KMS-11 (cell line): ENCODE measurements around the gene ENPP1.

Experiments used
- H2AFZ ChIP-seq: fragments of 200-600 bp; sonication (generic); 2 replicates; pipeline ENCODE4 v1.6.1; 2016; ENCODE audit warnings: antibody characterized with exemption, mixed run types, low read depth
- H3K27ac ChIP-seq: fragments of 200-600 bp; sonication (generic); 2 replicates; pipeline ENCODE4 v1.6.1; 2016; ENCODE audit warnings: mild to moderate bottlenecking, mixed run types
- H3K27me3 ChIP-seq: fragments of 200-600 bp; sonication (generic); 2 replicates; pipeline ENCODE4 v1.6.1; 2017; ENCODE audit warnings: mild to moderate bottlenecking, low read depth, mixed run types, moderate library complexity; ENCODE audit not compliant: insufficient read depth
- H3K36me3 ChIP-seq: fragments of 200-600 bp; sonication (generic); 2 replicates; pipeline ENCODE4 v1.6.1; 2017; ENCODE audit warnings: mild to moderate bottlenecking, mixed run types; ENCODE audit not compliant: insufficient read depth
- H3K4me1 ChIP-seq: fragments of 200-600 bp; sonication (generic); 2 replicates; pipeline ENCODE4 v1.6.1; 2016; ENCODE audit warnings: mild to moderate bottlenecking, low read depth, mixed run types; ENCODE audit not compliant: poor library complexity, severe bottlenecking
- H3K4me2 ChIP-seq: fragments of 200-600 bp; sonication (generic); 2 replicates; pipeline ENCODE4 v1.7.0; 2016; ENCODE audit warnings: mild to moderate bottlenecking, mixed run types
- H3K4me3 ChIP-seq: fragments of 200-600 bp; sonication (generic); IDR thresholded peaks from 2 replicates; pipeline ENCODE4 v1.6.1; 2017; ENCODE audit warnings: low read depth, low read length, mixed read lengths; ENCODE audit not compliant: insufficient read depth
- H3K79me2 ChIP-seq: fragments of 200-600 bp; sonication (generic); 2 replicates; pipeline ENCODE4 v1.6.1; 2016; ENCODE audit warnings: low read depth, mixed run types; ENCODE audit not compliant: insufficient read depth
- H3K9ac ChIP-seq: fragments of 200-600 bp; sonication (generic); 2 replicates; pipeline ENCODE4 v1.6.1; 2016; ENCODE audit warnings: mild to moderate bottlenecking, mixed run types
- H4K20me1 ChIP-seq: fragments of 200-600 bp; sonication (generic); 2 replicates; pipeline ENCODE4 v1.6.1; 2016; ENCODE audit warnings: mild to moderate bottlenecking, mixed run types; ENCODE audit not compliant: insufficient read depth
- CTCF ChIP-seq: fragments of 200-600 bp; sonication (generic); conservative IDR thresholded peaks from 2 replicates; pipeline ENCODE4 v1.6.1; 2017; ENCODE audit warnings: low read depth, mild to moderate bottlenecking, antibody characterized with exemption, low read length, moderate library complexity, mixed read lengths

The ENPP1 gene

GRCh38 chr6:131807644-131808459, at the start of gene ENPP1:
Gene ENPP1, plus strand, starts transcription at chr6:131808020. Its CDS starts 16 bp downstream, at chr6:131808036.
- Histone ChIP-seq H3K36me3 (no peaks in the 10 kb centered on the region), H3K4me2 (peak within 1 kb of the TSS; percentile 75), H3K4me3 (no peak within 1 kb of the TSS), H3K27me3 (no peaks in the 10 kb centered on the region), H3K79me2 (no peaks in the 10 kb centered on the region), H4K20me1 (no peaks in the 10 kb centered on the region), H2AFZ (peak within 1 kb of the TSS; percentile 85), H3K4me1 (peaks cover 6% of the 10 kb centered on the region), H3K27ac (peak within 1 kb of the TSS; percentile 53), H3K9ac (peak within 1 kb of the TSS; percentile 51; the same call in 1 of the 2 replicates)
- 0 out of 2 replicates have a peak, but pooled peaks have one; percentile 26 for TF ChIP-seq CTCF

GRCh38 chr6:131758920-131759319, 48.9 kb upstream of the ENPP1 start:
- Histone ChIP-seq H4K20me1 (no peaks in the 10 kb centered on the region), H2AFZ (no peak overlapping the region), H3K27me3 (no peaks in the 10 kb centered on the region), H3K4me1 (no peaks in the 10 kb centered on the region), H3K4me3 (no peak overlapping the region), H3K9ac (no peak overlapping the region), H3K4me2 (no peak overlapping the region), H3K27ac (no peak overlapping the region), H3K36me3 (no peaks in the 10 kb centered on the region), H3K79me2 (no peaks in the 10 kb centered on the region)
- TF ChIP-seq CTCF, result no peak

GRCh38 chr6:131761060-131761761, 46.6 kb upstream of the ENPP1 start:
- H3K27ac ChIP-seq, result no peak overlapping the region
- no peak overlapping the region for H3K4me2 ChIP-seq
- H3K4me1 ChIP-seq, result no peaks in the 10 kb centered on the region
- no peaks in the 10 kb centered on the region for H3K79me2 ChIP-seq
- no peaks in the 10 kb centered on the region for H4K20me1 ChIP-seq
- H3K9ac ChIP-seq, result no peak overlapping the region
- H2AFZ ChIP-seq, result no peak overlapping the region
- TF ChIP-seq CTCF, result no peak
- H3K4me3 ChIP-seq, result no peak overlapping the region
- H3K27me3 ChIP-seq, result no peaks in the 10 kb centered on the region
- H3K36me3 ChIP-seq, result no peaks in the 10 kb centered on the region

- no peaks in the 10 kb centered on the region for H4K20me1 ChIP-seq
- no peak overlapping the region for H3K4me2 ChIP-seq
These were observed 46.1 kb upstream of the ENPP1 start for GRCh38 chr6:131761762-131762067.

More at GRCh38 chr6:131761762-131762067, 46.1 kb upstream of the ENPP1 start:
- no peak overlapping the region for H2AFZ ChIP-seq
- no peaks in the 10 kb centered on the region for H3K4me1 ChIP-seq
- no peaks in the 10 kb centered on the region for H3K79me2 ChIP-seq
- H3K9ac ChIP-seq, result no peak overlapping the region
- no peak for TF ChIP-seq CTCF
- no peak overlapping the region for H3K4me3 ChIP-seq
- no peaks in the 10 kb centered on the region for H3K36me3 ChIP-seq
- H3K27me3 ChIP-seq, result no peaks in the 10 kb centered on the region
- H3K27ac ChIP-seq, result no peak overlapping the region
